Hippocampal formation (tissue), 2 donors: ENCODE results near the gene DNAJB2.
"Not testable (repeated sequence)": the region's sequence is repeated elsewhere in the genome, so short reads cannot be mapped to it uniquely, and the experiment has no call there.

Experiments used
- DNase-seq, 2 donors: peaks; one replicate each; lab custom pipeline; 2025; lab: John Stamatoyannopoulos, UW

DNAJB2 gene

GRCh38 chr2:219300022-219300421 is 20.9 kb downstream of the DNAJB2 start:
- no peak for DNase-seq

- DNase-seq, result no peak
Measured at GRCh38 chr2:219302412-219302968, 23.3 kb downstream of the DNAJB2 start.

GRCh38 chr2:219304223-219304622 is 25.1 kb downstream of the DNAJB2 start:
- DNase-seq, result no peak

- DNase-seq, result no peak
Measured at GRCh38 chr2:219306047-219306446, 26.9 kb downstream of the DNAJB2 start.

- no peak for DNase-seq
Measured at GRCh38 chr2:219308142-219309101, 29.3 kb downstream of the DNAJB2 start.

GRCh38 chr2:219309278-219309677 is 30.1 kb downstream of the DNAJB2 start, which contains the start of gene PTPRN:
TSS of gene PTPRN (minus strand) at chr2:219309401. CDS start at chr2:219309332, 69 bp downstream.
- DNase-seq, result no peak

- DNase-seq, result not testable (repeated sequence)
Measured at GRCh38 chr2:219312683-219313263, 33.6 kb downstream of the DNAJB2 start.

GRCh38 chr2:219314804-219315468 is 35.8 kb downstream of the DNAJB2 start:
- no peak for DNase-seq

GRCh38 chr2:219323434-219323833 is 44.3 kb downstream of the DNAJB2 start:
- DNase-seq, result no peak

GRCh38 chr2:219325136-219325535 is 46.0 kb downstream of the DNAJB2 start:
- DNase-seq, result no peak

GRCh38 chr2:219325657-219326315 is 46.6 kb downstream of the DNAJB2 start:
- DNase-seq, result no peak

- no peak for DNase-seq
Measured at GRCh38 chr2:219327719-219328118, 48.6 kb downstream of the DNAJB2 start.

- no peak for DNase-seq
Measured at GRCh38 chr2:219331560-219332213, 52.5 kb downstream of the DNAJB2 start.

- no peak for DNase-seq
Measured at GRCh38 chr2:219332542-219332941, 53.4 kb downstream of the DNAJB2 start, which contains the start of gene RESP18. TSS of gene RESP18 (minus strand) at chr2:219332744.

- no peak for DNase-seq
Measured at GRCh38 chr2:219334076-219334475, 54.9 kb downstream of the DNAJB2 start.

GRCh38 chr2:219335373-219335786 is 56.2 kb downstream of the DNAJB2 start:
- no peak for DNase-seq
